HG02678 (cell line): ENCODE data around the gene ACO2.
"Not testable (repeated sequence)": the region's sequence is repeated elsewhere in the genome, so short reads cannot be mapped to it uniquely, and the experiment has no call there.

Experiments used
- ATAC-seq: cut with Tn5 transposase; IDR thresholded peaks from one replicate; pipeline ENCODE4 v1.9.1; 2021; ENCODE audit warnings: mild to moderate bottlenecking, moderate library complexity; ENCODE audit not compliant: unreplicated experiment

The ACO2 gene

GRCh38 chr22:41561788-41562187 lies 92.9 kb downstream of the ACO2 start:
- no peak for ATAC-seq

- no peak for ATAC-seq
Observed at GRCh38 chr22:41562461-41562860, 93.5 kb downstream of the ACO2 start.

- no peak for ATAC-seq
Observed at GRCh38 chr22:41563051-41563711, 94.3 kb downstream of the ACO2 start.

- ATAC-seq = no peak
Observed at GRCh38 chr22:41564563-41564962, 95.6 kb downstream of the ACO2 start.

- no peak for ATAC-seq
Observed at GRCh38 chr22:41565403-41566054, 96.6 kb downstream of the ACO2 start.

DNA sequence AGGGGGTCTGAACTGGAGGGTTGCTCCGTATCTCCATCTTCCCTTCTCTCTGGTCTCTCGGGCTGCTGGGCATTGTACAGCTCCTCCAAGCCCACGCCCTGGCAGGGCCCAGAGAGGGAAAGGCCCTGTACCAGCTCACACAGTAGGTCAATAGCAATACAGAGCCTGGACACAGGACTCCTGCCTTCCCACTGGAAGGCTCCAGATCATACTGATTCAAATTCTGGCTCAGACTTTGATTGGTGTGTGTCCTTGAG lies 98.5 kb downstream of the ACO2 start:
- ATAC-seq = no peak

DNA sequence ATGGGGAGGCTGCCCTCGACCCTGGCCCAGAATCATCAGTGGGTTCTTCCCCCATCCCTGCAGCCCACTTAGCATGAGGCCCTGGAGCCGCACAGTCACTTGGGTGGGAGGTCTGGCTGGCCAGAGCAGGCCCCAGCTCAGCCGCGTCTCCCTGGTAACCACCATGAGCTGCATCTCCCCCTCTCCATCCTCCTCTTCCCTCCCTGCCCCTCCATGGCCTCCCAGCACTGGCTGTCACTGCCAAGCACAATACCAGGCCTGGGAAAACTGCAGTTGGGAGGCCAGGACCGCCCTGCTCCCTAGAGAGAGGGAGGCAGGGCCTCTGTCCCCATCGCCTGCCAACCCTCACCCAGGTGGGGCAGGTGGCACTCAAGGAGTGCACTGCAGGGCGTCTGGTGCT lies 99.9 kb downstream of the ACO2 start:
- ATAC-seq = no peak

GRCh38 chr22:41570221-41570620 lies 101.3 kb downstream of the ACO2 start:
- no peak for ATAC-seq

DNA sequence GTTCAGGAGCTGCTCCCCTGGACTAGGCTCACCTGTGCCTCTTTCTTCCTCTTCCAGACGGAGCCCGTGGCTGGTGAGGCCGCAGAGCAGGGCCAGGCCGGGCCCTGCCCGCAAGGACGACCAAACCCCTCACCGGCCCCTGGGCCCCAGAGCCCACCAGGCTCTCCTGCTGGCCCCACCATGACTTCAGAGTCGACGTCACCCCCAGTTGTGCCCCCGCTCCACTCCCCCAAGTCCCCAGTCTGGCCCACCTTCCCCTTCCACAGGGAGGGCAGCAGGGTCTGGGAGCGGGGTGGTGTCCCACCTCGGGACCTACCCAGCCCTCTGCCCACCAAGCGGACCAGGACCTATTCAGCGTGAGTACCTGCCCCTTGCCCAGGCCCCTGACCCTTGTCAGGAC lies 102.9 kb downstream of the ACO2 start:
- no peak for ATAC-seq

DNA sequence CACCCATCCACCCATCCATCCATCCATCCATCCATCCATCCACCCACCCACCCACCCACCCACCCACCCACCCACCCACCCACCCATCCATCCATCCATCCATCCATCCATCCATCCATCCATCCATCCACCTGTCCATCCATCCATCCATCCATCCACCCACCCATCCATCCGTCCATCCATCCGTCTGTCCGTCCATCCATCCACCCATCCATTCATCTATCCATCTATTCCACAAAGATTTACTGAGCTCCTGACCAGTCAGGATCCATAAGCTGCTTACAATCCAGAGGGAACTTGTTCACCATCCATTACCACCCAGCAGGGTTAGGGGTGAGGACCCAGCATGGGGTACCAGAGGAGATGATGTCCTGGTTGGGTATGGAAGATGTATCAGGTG lies 103.4 kb downstream of the ACO2 start:
- not testable (repeated sequence) for ATAC-seq

DNA sequence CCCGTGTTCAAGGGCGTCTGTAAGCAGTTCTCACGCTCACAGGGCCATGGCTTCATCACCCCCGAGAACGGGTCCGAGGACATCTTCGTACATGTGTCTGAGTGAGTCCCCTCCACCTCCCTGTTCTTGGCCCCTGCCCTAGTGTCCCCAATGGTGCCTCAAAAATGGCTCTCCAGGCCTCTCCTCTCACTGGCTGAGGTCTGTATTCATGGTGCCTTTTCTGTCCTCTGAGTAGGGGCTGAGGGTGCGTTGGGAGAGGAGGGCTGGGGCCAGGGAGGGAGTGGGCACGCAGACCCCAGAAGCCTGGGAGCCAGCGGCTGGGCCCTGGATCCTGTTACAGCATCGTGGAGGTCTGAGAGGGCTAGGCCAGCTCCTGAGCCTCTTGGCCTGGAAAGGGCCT lies 104.8 kb downstream of the ACO2 start:
- ATAC-seq = no peak

GRCh38 chr22:41574847-41575381 lies 106.0 kb downstream of the ACO2 start:
- no peak for ATAC-seq

DNA sequence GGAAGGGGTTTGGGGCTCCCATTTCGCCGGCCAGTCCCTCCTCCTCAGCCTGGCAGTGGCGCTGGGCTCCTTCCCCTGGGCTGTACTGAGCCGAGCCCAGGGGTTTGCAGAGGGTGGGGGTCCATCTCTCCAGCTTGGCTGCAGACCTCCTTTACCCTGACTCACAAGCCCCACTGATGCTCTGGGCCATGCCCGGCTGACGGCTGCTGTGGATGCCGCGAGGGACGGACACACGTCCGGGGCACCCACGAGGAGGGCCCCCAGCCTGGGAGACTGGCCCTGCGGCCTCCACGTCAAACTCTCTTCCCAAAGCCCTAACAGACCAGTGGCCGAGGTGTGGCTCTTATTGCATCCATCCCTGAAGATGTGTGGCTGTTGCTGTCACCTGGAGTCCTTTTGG lies 106.6 kb downstream of the ACO2 start:
- ATAC-seq = no peak

- no peak for ATAC-seq
Observed at GRCh38 chr22:41576877-41577276, 108.0 kb downstream of the ACO2 start.

- no peak for ATAC-seq
Observed at GRCh38 chr22:41578114-41578513, 109.2 kb downstream of the ACO2 start.
